Astrocyte of the hippocampus (primary cell): ENCODE results near the gene EEF1A1.
A peak's percentile ranks its signal among the peaks of the same experiment; 100 is the strongest.
"Not testable (repeated sequence)": the region's sequence is repeated elsewhere in the genome, so short reads cannot be mapped to it uniquely, and the experiment has no call there.

Experiments used
- DNase-seq: peaks from one replicate; pipeline ENCODE4 v3.0.0; 2011; ENCODE audit warnings: low read depth, low spot score

The EEF1A1 gene

GRCh38 chr6:73506246-73506645, 14.6 kb downstream of the EEF1A1 start:
- DNase-seq = no peak

- not testable (repeated sequence) for DNase-seq
Measured at GRCh38 chr6:73505705-73506104, 15.1 kb downstream of the EEF1A1 start.

GRCh38 chr6:73505142-73505541, 15.7 kb downstream of the EEF1A1 start:
- no peak for DNase-seq

GRCh38 chr6:73504160-73504559, 16.7 kb downstream of the EEF1A1 start:
- DNase-seq = no peak

DNA sequence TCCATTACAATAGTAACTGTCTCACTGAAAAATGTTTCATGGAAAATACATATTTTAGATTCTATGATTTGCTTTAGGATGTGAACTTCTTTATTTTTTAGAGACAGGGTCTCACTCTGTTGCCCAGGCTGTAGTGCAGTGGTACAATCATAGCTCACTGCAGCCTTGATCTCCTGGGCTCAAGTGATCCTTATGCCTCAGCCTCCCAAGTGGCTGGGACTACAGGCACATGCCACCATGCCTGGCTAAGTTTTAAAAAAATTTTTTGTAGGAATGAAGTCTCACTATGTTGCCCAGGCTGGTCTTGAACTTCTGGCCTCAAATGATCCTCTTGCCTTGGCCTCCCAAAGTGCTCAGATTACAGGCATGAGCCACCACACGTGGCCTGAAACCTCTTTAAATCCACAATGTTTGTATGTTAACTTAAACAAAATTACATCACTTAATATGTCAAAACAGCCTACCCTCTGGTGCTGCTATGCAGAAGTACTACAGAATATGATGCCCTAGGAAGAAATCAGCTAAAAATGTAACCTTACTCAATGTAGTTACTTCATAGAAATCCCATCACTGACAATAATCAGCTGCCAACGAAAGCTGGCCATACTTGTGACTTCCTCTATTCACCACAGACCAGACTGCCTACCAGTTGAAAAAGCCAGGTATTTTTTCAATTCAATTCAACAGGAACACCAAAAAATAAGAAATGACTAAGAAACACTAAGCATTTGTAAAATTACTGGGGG, 17.6 kb downstream of the EEF1A1 start:
- no peak for DNase-seq

DNA sequence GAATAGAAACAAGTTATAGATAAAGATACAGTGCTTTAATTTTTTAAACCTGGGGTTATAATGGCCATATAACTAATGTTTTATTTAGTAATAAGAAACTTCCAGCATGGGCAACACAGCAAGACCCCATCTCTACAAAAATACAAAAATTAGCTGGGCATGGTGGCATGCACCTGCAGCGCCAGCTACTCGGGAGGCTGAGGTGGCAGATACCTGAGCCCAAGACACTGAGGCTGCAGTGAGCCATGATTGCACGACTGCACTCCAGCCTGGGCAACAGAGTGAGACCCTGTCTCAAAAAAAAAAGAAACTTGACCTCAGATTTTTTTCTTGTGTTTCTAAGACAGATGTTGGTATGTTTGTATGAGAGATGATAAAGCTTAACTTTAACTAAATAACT, 22.9 kb downstream of the EEF1A1 start:
- no peak for DNase-seq

DNA sequence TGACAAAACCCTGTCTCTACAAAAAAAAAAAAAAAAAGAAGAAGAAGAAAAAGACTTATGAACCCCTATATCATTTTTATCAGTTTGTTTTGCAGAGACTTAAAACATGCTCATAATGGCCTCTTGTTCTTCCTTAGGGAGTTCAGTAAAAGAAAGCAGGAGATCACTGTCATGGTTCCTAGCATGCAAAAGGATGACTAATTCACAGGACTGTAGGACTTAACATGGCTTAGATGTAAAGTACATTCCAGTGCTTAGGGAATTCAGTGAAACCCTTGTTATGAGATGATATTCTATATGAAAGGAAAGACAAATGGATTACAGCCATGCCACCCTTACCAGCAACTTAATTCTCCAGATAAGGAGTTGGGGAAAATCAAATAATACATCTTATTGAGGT, 29.5 kb downstream of the EEF1A1 start:
- DNase-seq = no peak

- DNase-seq = no peak
Measured at GRCh38 chr6:73487473-73487872, 33.4 kb downstream of the EEF1A1 start.

DNA sequence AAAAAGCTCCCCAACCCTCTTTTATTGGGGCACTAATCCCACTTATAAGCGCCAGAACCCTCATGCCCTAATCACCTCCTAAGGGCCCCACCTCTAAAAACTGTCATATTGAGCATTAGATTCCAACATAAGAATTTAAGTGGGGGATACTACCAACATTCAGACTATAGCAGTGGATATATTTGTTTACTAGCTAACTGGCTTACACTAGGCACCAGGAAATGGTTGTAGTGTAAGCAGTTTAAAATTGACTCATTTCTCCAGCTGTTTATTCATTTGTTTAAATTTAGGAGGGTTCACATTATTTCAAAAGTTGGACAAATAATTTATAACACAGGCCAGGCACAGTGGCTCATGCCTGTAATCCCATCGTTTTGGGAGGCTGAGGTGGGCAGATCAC, 36.4 kb downstream of the EEF1A1 start:
- DNase-seq = no peak

DNA sequence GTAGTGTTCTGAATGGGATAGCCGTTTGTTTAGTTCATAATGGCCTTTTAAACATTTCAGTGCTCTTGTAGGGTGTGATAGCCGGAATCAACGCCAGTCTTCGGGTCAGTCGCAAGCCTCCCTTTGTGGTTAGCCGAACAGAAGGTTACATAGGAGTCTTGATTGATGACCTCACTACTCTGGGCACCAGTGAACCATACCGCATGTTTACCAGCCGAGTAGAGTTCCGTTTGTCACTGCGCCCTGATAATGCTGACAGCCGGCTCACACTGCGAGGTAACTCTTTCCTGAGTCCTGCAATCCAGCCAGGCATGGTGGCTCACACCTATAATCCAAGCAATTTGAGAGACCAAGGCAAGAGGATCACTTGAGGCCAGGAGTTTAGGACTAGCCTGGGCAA, 38.9 kb downstream of the EEF1A1 start:
- peak; percentile 18 for DNase-seq

DNA sequence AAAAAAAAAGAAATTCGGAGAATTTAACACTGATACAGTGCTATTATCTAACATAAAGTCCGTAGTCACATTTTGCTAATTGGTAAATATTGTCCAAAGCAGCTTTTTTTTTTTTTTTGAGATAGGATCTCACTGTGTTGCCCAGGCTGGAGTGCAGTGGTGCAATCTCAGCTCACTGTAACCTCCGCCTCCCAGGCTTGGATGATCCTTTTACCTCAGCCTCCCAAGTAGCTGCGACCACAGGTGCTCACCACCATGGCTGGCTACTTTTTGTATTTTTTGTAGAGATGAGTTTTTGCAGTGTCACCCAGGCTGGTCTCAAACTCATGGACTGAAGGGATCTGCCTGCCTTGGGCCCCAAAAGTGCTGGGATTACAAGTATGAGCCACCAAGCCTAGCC, 43.4 kb downstream of the EEF1A1 start:
- no peak for DNase-seq

DNA sequence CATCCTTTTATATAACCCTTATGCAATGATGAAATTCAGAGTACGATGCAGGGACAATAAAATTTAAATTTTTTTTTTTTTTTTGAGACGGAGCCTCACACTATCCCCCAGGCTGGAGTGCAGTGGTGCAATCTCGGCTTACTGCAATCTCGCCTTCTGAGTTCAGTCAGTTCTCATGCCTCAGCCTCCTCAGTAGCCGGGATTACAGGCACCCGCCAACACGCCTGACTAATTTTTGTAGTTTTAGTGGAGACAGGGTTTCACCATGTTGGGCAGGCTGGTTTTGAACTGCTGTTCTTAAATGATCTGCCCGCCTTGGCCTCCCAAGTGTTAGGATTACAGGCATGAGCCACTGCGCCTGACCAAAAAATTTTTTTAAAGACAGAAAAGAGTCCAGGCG, 44.1 kb downstream of the EEF1A1 start:
- no peak for DNase-seq

DNA sequence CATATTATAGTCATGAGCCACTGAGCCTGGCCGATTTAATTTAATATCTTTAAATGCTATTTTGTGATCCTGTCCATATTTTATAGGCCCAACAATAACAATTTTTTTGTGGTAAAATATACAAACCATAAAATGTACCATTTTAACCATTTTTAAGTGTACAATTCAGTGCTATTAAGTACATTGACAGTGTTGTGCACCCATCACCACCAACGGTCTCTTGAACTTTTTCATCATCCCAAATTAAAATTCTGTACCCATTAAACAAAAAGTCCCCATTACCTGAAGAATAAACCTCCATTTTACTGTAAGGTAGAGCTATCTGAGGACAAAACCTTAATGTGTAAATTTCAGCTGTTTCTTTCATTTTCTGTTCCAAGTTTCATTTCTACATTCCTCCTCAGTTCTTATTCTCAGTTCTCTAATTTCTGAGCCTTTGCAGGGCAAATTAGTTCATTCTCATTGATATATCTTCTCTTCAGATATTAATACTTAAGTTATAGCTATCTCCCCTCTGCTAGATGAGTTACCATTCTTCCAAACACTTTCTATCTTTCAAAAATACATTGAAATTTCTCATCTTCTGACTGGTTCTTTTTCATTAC, 49.0 kb downstream of the EEF1A1 start:
- DNase-seq = no peak
